Heart right ventricle (tissue), 16 donors: ENCODE measurements around the gene SCGB2A2. TPM values are rescaled to one million over a fixed set of nuclear protein-coding genes. Genes with fewer than 3 reads are reported as not detected.

Source experiments
- ATAC-seq, 8 donors: fragments of 200-7000 bp; cut with Tn5 transposase; one replicate each; pipeline ENCODE4 v1.9.1; 2020; ENCODE audit warnings: mild to moderate bottlenecking in 8 of 8, moderate library complexity in 8 of 8, moderate number of reproducible peaks in 1 of 8
- DNase-seq, 2 donors: peaks; one replicate each; pipeline ENCODE4 v3.0.0-alpha.2; 2020
- H3K27ac ChIP-seq, 10 donors: fragments of 200-600 bp; sonication (generic) in 2 of 10; one replicate each; pipeline versions ENCODE4 v1.5.0 to v1.8.0; 2020 to 2022; ENCODE audit warnings: mild to moderate bottlenecking in 3 of 10
- H3K27me3 ChIP-seq, 7 donors: fragments of 200-600 bp; one replicate each; pipeline ENCODE4 v1.8.0; 2021 to 2022; ENCODE audit warnings: mild to moderate bottlenecking in 2 of 7
- H3K36me3 ChIP-seq, 9 donors: fragments of 200-600 bp; sonication (generic) in 1 of 9; one replicate each; pipeline versions ENCODE4 v1.5.0 to v1.8.0; 2020 to 2022; ENCODE audit warnings: mild to moderate bottlenecking in 2 of 9
- H3K4me1 ChIP-seq, 9 donors: fragments of 200-600 bp; sonication (generic) in 1 of 9; one replicate each; pipeline versions ENCODE4 v1.5.0 to v1.8.0; 2020 to 2022; ENCODE audit warnings: mild to moderate bottlenecking in 4 of 9
- H3K4me3 ChIP-seq, 10 donors: fragments of 200-600 bp; sonication (generic) in 2 of 10; one replicate each; pipeline versions ENCODE4 v1.5.0 to v1.8.0; 2020 to 2022; ENCODE audit warnings: mild to moderate bottlenecking in 7 of 10, moderate library complexity in 2 of 10
- H3K9me3 ChIP-seq, 11 donors: fragments of 200-600 bp in 10 of 11; sonication (generic) in 2 of 11; one replicate each; pipeline versions ENCODE4 v1.5.0 to v1.8.0; 2013 to 2022; ENCODE audit warnings: mild to moderate bottlenecking in 2 of 11, control low read depth in 1 of 11, moderate library complexity in 1 of 11
- WGBS, 2 donors: extraction: QIAGEN DNeasy Blood & Tissue Kit; methylation state at CpG; one replicate each; pipeline ENCODE4 v1.1.7; 2013; ENCODE audit warnings: inconsistent platforms in 1 of 2; 5-methylcytosine and 5-hydroxymethylcytosine counted together
- intact Hi-C, 10 donors: fragments of 100-400 bp; cut with DNase I; formaldehyde crosslinking; loops; one replicate each; pipeline versions ENCODE4 v1.11.1 to v1.14.2; 2022
- polyA plus RNA-seq, 2 donors: library from polyadenylated mRNA; stranded (reverse); fragments of 200-250 nt; gene quantifications; one replicate each; pipeline ENCODE4 v1.2.3, GENCODE V29; 2013
- total RNA-seq, 10 donors: library from RNA; stranded (reverse); fragmentation: NEBNext Ultra II Directional in 3 of 10; extraction: Animal tissue kit (Norgen Biotek cat#: 25700) in 3 of 10; gene quantifications; one replicate each; pipeline versions ENCODE4 v1.2.1 to v1.2.4, GENCODE V29; 2021 to 2023
- TF ChIP-seq, protein P1 (sequence below), 9 donors: fragments of 200-600 bp; sonication (generic) in 2 of 9; IDR thresholded peaks; one replicate each; pipeline versions ENCODE4 v1.5.0 to v1.8.0; 2021 to 2022; ENCODE audit warnings: antibody characterized with exemption in 9 of 9, mild to moderate bottlenecking in 5 of 9, moderate library complexity in 1 of 9
- donor health status: Arrhythmogenic right ventricular cardiomyopathy.
- donor health status: ischemic (EF 13 %, LVEDD 7.1; RV severe dilation, severe dysfunction).
- donor health status: healthy with polysubstance abuse.
- donor health status: DM: no; HTN: yes; CAD: no.
- donor health status: DM: no; HTN: no; CAD: no.
- donor health status: ischemic (EF 25% LVEDD 6.9; RV normal size, moderate dysfunction).
- donor health status: ischemic (EF 25% LVEDD 5.7; RV mildly dilated, moderate dysfunction).
- donor health status: healthy.
- donor health status: DM: yes; HTN: yes; CAD: no.
- donor health status: Ischemic cardiomyopathy.
- donor health status: ischemic (EF 35%, LVEDD 5.7; RV mildly dilated, moderate dysfunction).
- donor health status: nonischemic (EF 11% LVEDD 7.7; RV severe dilation, severe dysfunction).
- donor health status: DM: yes; HTN: yes; CAD: no.
- donor health status: PGD.
- donor health status: ischemic (EF 29% LVEDD 5.4; RV normal size, mild dysfunction).
- donor health status: nonischemic (EF 23%, LVEDD 6.1; RV moderate dilation, normal function).

The SCGB2A2 gene
- total and polyA plus RNA-seq, 12 donors: not detected

DNA sequence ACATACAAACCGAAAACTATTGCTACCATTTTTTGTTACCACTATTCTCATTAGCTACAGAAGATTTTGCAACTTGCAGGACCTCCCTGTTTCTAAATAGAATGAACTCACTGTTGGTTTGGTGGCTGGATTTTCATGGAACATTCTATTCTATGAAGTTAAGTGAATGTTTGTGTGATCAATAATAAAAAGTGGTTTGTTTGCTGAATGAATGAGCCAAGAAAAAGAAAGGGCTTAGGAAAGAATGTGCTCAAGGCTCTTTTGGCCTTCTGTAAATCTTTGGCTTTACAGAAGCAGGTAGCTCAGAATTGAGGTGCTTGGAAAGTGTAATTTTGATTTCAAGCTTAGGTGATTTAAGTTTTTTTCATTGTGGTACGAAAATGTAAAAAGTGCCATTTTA, 33.8 kb upstream of the SCGB2A2 start:
- intact Hi-C loops: no loop called here
- no peak for ATAC-seq

DNA sequence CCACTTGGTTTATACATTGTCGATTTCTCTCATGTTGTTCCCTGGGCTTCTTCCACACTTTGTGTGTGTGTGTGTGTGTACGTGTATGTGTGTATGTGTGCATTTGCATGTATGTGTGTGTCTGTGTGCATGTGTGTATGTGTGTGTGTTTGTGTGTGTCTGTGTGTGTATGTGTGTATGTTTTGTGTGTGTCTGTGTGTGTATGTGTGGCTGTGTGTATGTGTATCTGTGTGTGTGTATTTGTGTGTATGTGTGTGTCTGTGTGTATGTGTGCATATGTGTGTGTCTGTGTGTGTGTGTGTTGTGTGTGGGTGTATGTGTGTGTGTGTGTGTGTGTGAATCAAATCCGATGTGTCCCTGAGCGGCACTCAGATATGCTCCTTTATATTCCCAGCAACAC, 32.5 kb upstream of the SCGB2A2 start:
- no peak overlapping the region for H3K4me3 ChIP-seq
- peaks cover 0 to 37% (median 16%) of the 10 kb centered on the region in 7 donors for H3K27me3 ChIP-seq
- H3K27ac ChIP-seq: no peak overlapping the region
- intact Hi-C loops: no loop called here
- H3K9me3 ChIP-seq: no peaks in the 10 kb centered on the region
- H3K36me3 ChIP-seq: no peaks in the 10 kb centered on the region
- TF ChIP-seq, protein P1, sequence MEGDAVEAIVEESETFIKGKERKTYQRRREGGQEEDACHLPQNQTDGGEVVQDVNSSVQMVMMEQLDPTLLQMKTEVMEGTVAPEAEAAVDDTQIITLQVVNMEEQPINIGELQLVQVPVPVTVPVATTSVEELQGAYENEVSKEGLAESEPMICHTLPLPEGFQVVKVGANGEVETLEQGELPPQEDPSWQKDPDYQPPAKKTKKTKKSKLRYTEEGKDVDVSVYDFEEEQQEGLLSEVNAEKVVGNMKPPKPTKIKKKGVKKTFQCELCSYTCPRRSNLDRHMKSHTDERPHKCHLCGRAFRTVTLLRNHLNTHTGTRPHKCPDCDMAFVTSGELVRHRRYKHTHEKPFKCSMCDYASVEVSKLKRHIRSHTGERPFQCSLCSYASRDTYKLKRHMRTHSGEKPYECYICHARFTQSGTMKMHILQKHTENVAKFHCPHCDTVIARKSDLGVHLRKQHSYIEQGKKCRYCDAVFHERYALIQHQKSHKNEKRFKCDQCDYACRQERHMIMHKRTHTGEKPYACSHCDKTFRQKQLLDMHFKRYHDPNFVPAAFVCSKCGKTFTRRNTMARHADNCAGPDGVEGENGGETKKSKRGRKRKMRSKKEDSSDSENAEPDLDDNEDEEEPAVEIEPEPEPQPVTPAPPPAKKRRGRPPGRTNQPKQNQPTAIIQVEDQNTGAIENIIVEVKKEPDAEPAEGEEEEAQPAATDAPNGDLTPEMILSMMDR (IDR thresholded peaks at IDR 0.05): no peak
- H3K4me1 ChIP-seq: no peaks in the 10 kb centered on the region
- DNase-seq (no peak), ATAC-seq (no peak)
- WGBS, 2 donors: 69 to 72% methylated on average over 4 of the region's 4 CpGs

More for the DNA sequence above, 33.8 kb upstream of the SCGB2A2 start:
- no peak for DNase-seq
- Histone ChIP-seq H3K27ac (no peak overlapping the region), H3K4me1 (no peaks in the 10 kb centered on the region), H3K4me3 (no peak overlapping the region), H3K36me3 (no peaks in the 10 kb centered on the region), H3K9me3 (no peaks in the 10 kb centered on the region), H3K27me3 (peaks cover 0 to 39% (median 20%) of the 10 kb centered on the region in 7 donors)
- 75% methylated on average over 2 of the region's 2 CpGs for WGBS, 2 donors
- TF ChIP-seq, protein P1 (IDR thresholded peaks at IDR 0.05): no peak

DNA sequence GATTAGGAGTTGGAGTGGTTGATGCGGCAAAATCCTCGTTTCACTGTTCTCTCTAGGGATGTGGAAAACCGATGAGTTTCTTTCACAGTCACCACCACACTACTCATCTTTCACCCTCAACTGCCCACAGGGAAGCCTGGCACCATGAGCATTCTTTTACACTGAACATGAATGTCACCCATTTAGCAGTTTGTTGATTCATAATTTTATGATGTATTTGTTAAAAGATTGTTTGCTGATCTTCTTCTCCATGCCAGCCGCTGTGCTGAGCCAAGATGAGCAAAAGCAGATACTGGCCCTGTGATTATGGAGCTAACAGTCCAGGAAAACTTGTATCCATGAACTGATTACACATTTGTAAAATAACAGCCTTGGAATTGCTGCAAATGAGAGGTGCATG, 31.8 kb upstream of the SCGB2A2 start:
- Histone ChIP-seq H3K9me3 (no peaks in the 10 kb centered on the region), H3K36me3 (no peaks in the 10 kb centered on the region), H3K27ac (no peak overlapping the region), H3K4me1 (no peaks in the 10 kb centered on the region), H3K4me3 (no peak overlapping the region), H3K27me3 (peaks cover 0 to 32% (median 10%) of the 10 kb centered on the region in 7 donors)
- 78 to 83% methylated on average over 4 of the region's 4 CpGs for WGBS, 2 donors
- intact Hi-C loops: no loop called here
- ATAC-seq: no peak
- DNase-seq: no peak
- TF ChIP-seq, protein P1 (IDR thresholded peaks at IDR 0.05): no peak

DNA sequence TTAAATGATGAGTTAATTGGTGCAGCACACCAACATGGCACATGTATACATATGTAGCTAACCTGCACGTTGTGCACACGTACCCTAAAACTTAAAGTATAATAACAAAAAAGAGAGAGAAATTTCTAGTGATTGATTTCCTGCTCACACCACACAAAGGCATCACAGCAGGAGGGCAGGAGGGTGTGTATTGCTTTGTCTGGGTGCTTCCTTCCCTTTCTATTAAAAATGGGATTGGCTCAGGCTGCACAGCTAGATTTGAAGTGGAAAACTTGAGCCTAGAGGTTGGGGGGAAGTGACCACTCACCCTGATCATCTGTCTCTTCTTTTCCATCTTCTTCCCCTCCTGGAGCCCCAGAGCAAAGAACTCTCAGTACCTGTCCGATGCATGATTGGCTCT, 28.9 kb upstream of the SCGB2A2 start:
- intact Hi-C loops: no loop called here
- ATAC-seq (no peak), DNase-seq (no peak)
- H3K4me1 ChIP-seq: no peaks in the 10 kb centered on the region
- TF ChIP-seq, protein P1 (IDR thresholded peaks at IDR 0.05): no peak
- H3K36me3 ChIP-seq: no peaks in the 10 kb centered on the region
- WGBS, 2 donors: 82% methylated on average over 3 of the region's 3 CpGs
- no peak overlapping the region for H3K4me3 ChIP-seq
- H3K9me3 ChIP-seq: no peaks in the 10 kb centered on the region
- peaks cover 0 to 16% (median 10%) of the 10 kb centered on the region in 7 donors for H3K27me3 ChIP-seq
- no peak overlapping the region for H3K27ac ChIP-seq
